Esophagus mucosa (tissue), 1 donor: ENCODE results near the gene AGTPBP1. TPM values are rescaled to one million over a fixed set of nuclear protein-coding genes. Genes with fewer than 3 reads are reported as not detected.
"Not testable (repeated sequence)": the region's sequence is repeated elsewhere in the genome, so short reads cannot be mapped to it uniquely, and the experiment has no call there.

ENCODE experiments used
- ATAC-seq: fragments of 200-7000 bp; cut with Tn5 transposase; one replicate; pipeline ENCODE4 v1.9.1; 2020
- total RNA-seq: library from RNA; stranded (reverse); gene quantifications from one replicate; pipeline ENCODE4 v1.2.4, GENCODE V29; 2023
- donor health status: DM: yes; HTN: yes; CAD: no.

The AGTPBP1 gene
- total RNA-seq, 1 donor from 2014 or later = 10.3 TPM

DNA sequence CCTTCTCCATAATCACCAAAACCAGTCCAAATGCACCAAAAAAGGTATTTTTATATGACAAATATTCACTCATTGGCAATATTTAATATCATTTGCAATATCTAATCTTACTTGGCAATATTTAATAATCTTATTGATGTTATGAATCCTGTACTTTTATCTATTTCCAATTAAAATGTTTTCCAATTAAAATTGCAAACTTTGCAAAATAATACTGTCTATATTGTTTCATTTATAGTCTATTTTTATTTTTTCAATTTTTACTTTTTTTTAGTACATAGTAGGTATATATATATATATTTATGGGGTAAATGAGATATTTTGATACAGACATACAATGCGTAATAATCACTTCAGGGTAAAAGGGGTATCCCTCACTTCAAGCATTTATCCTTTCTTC, 109.9 kb downstream of the AGTPBP1 start:
- ATAC-seq = no peak

DNA sequence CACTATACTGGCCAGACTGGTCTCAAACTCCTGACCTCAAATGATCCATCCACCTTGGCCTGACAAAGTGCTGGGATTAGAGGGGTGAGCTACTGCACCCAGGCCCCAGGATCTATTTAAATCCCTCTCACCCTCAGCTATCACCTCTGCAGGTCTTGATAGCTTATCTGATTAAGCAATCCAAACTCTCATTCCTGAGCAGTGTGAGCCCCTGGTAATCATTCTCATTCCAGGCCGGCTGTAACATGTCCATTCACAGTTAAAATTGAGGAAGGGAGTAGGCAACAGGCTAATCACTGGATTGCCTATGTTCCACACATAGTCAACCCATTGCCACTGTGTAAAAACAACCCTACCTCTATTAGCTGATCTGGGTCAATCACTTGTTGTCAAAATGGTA, 111.1 kb downstream of the AGTPBP1 start:
- ATAC-seq = no peak

DNA sequence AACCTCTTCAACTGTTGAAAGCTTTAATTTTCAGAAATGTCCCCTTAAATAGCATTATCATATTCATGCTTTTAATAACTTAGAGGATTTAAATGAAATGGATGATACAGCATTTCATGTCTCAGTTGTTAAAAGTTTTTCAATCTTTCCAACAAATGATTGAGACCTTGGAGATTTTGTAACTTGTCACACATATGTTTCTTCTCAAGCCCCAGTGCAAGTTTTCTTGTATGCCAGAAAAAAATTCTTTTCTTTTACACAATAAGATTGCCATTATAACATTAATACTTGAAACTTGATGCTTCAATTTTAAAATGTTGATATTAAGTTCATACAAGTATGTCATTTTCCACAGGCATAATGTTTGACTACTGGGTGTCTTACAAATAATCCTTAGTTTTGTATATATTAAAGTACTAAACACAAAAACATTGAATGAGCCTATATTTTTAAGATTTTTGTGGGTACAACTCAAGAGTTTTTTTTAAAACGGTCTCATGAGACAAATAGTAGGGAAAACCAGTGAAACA, 124.5 kb downstream of the AGTPBP1 start:
- ATAC-seq = no peak

DNA sequence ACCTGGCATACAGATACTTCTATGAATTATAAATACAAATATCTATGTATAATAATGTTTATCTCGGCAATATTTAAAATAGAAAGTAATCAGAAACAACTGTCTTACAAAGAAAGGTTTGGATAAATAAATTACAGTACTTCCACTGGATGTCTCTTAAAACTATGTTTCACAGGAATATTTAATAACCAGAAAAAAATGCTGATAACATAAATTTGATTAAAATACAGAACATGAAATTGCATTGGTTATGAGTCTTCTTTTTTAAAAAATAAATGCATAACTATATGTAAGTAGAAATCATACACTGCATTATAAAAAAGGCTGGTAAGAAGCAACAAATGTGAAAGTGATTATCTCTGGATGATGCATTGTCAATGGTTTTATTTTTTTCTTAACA, 126.0 kb downstream of the AGTPBP1 start:
- ATAC-seq = no peak

DNA sequence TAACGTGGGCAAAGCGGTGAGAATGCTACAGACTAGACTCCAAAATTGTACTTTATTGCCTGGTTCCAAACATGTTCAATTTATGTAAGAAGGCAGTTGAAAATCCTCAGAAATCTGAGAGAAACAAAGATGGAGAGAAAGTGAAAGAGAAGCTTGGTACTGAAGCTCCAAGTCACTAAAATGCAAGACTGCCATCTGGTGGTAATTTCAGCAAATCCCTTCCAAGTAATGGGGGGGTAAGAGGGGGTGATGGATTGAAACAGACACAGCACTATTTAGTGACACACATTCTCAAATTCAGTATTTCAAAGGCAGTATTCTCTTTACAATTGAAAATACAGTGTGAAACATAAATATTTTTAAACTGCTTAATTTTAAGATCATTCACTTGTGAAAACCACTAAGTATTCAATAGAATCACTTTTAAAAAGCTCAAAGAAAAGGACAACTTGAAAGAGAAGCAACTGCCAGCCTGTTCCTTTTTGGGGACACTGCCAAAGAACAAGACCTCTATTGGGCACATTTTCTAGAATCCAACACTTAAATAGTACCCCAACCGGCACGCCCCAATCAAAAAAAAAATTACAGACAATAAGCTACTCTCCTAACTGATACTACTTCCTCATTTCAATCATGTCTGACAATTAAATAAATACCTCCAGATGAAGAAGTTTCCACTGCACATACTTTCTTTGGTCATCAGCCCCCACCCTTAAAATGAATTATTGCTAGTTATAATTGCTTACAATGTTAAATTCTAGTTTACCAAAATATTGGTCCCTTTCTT, 131.5 kb downstream of the AGTPBP1 start:
- ATAC-seq = no peak

DNA sequence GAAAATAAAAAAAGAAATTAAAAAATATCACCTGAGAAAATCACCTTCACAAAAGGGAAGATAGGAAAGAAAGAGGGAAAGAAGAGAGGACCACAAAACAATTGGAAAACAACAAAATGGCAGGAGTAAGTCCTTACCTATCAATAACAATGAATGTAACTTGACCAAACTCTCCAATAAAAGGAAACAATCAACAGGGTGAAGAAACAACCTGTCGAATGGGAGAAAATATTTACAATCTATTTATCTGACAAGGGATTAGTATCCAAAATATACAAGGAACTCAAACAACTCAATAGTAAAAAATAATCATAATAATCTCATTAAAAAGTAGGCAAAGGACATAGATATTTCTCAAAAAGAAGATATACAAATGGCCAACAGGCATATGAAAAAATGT, 135.8 kb downstream of the AGTPBP1 start:
- ATAC-seq = no peak

DNA sequence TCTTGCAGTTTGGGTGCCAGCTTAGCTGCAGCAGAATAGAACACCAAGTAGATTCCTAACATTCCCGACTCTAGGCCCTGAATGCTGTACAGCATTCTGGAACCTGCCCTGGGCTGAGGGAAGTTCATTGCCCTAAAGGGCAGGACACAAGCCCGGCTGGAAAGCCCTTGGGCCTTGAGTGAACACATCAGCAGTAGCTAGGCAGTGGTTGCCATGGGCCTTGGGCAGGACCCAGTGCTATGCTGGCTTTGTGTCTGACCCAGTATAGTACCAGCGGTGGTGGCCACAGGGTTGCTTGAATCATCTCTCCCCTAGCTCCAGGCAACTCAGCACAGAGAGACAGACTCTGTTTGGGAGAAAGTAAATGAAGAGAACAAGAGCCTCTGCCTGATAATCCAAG, 137.8 kb downstream of the AGTPBP1 start:
- no peak for ATAC-seq

DNA sequence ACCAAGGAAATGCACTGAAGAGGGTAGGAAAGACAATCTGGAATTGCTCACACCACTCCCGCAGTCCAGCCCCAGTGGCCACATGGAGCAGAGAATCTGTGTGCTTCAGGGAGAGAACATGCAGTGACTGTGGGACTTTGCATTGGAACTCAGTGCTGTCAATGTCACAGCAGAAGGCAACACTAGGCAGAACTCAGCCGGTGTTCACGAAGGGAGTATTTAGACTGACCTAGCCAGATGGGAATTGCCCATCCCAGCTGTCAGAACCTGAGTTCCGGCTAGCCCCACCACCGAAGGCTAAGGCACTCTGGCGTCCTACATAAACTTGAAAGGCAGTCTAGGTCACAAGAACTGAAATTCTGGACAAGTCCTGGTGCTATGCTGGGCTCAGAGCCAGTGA, 139.0 kb downstream of the AGTPBP1 start:
- ATAC-seq = no peak

DNA sequence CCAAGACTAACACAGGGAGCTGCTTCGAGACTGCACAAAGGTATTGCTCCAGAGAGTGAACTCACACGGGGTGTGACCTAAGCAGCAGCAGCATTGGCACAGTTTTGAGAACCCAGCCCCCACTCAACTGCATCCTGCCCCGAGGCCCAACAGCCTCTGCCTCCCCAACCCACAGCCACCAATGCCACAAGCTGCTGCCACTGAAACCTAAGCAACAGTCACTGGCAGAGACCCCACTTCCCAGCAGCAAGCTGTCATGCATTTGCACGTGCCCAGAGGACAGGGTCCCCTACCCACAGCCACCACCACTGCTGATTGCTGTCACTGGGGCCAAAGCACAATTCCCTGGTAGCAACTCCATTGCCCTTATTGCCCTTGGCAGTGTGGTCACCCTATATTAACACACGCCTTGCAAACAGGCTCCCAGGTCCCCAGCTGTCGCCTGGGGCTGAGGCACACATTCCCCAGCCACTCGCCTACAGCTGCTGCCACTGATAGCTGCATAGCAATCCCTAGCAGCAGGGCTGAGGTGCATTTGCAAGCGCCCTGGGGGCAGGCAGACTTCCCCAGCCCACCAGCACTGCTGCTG, 141.0 kb downstream of the AGTPBP1 start:
- ATAC-seq = no peak

DNA sequence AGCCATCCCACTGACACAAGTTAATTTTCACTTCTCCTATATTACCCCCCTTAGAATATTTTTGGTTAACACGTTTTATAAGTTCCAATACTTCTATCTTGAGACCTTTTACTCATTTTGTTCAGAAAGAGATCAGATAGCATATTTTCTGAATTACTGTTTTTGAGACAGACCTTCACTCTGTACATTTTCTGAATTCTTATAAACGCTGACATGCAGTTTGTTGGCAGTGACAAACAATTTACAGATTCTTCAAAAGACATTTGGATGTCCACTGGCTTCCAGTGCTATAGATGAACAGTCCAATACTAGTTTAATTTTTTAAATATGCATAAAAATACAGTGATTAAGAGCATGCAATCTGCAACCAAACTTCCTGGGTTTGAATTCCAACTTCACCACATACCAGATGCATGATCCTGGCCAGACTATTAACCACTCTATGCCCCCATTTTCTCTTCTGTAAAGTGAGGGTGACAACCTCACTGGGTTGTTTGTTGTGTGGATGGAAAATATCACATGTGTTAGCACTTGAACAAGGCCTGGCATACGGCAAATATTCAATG, 142.1 kb downstream of the AGTPBP1 start:
- ATAC-seq = no peak

DNA sequence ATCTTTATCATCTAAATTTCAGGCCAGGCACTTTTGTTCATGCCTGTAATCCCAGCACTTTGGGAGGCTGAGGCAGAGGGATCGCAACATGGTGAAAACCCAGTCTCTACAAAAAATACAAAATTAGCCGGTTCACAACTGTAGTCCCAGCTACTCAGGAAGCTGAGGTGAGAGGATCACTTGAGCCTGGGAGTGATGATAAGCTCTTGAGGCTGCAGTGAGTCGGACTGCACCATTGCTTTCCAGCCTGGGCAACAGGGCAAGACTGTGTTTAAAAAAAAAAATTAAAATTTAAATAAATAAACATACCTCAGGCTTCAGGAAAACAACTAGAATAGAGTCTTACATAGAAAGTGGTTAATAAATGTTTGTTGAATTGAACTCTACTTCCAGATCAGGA, 147.4 kb downstream of the AGTPBP1 start:
- ATAC-seq = no peak

DNA sequence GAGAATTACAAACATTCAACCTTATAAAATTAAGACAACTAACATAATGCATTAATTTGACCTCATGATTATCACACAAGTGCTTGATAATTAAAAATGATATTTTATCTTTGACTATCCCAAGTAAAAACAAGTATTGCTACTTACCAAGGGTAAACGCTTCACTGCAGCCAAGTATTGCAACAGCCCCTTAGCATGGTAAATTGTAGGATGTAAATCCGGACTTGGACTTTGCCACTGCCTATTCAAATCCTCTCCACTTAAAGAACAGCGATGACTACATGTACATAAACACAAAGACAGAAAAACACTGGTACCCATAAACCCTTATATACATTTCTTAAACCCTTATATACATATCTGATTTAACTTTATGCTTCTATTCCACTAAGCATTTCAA, 155.1 kb downstream of the AGTPBP1 start:
- no peak for ATAC-seq

DNA sequence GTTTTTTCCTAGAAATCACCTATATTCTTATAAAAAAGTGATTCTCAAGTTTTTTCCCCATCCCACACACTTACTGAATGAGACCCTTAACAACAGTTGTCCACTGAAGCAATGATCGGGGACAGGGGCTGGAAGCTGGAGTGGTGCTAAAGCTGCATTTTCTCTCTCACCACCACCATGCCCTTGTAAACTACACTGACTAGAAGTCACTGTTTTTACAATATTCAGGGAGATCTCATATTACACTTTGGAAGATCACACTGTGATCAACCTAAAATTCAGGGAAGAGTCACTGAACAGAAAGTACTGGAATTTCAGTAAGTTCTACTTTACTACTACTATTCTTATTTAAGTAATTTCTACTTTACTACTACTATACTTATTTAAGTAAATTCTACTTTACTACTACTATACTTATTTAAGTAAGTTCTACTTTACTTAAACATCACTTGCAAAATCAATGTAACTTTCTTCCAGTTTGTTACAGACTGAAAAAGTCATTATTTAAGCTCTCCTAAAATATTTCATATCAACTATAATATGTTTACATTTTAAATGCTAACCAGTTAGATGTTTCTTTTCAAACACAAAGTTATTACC, 164.3 kb downstream of the AGTPBP1 start:
- no peak for ATAC-seq

DNA sequence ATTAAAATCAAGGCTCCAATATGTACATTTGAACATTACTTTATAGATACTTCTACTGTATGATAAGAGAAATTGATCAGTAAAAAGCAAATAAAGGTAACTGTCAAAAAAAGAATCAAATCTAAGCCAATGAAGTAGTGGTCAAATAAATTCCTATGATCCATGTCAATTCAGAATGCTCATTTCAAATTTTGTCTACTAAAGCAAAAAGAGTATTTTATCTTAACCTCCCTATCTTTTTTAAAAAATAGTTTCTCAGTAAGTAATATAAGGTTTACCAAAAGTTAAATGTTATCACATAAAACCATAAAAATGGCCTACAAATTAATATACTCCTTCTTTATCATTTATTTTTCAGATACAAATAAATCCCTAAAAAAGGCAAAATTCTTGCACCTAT, 165.9 kb downstream of the AGTPBP1 start:
- ATAC-seq = no peak

DNA sequence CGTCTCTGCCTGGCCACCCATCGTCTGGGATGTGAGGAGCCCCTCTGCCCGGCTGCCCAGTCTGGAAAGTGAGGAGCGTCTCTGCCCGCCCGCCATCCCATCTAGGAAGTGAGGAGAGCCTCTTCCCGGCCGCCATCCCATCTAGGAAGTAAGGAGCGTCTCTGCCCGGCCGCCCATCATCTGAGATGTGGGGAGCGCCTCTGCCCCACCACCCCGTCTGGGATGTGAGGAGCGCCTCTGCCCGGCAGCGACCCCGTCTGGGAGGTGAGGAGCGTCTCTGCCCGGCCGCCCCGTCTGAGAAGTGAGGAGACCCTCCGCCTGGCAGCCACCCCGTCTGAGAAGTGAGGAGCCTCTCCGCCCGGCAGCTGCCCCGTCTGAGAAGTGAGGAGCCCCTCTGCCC, 168.2 kb downstream of the AGTPBP1 start:
- not testable (repeated sequence) for ATAC-seq

DNA sequence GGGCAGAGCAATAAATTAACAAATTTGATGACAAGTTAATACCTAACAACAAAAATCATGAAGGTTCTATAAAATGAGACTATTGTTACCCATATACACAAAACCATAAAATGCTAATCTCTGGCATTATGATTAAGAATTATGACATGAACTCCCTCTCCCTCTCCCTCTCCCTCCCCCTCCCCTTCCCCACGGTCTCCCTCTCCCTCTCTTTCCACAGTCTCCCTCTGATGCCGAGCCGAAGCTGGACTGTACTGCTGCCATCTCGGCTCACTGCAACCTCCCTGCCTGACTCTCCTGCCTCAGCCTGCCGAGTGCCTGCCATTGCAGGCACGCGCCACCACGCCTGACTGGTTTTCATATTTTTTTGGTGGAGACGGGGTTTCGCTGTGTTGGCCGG, 168.8 kb downstream of the AGTPBP1 start:
- ATAC-seq = not testable (repeated sequence)

DNA sequence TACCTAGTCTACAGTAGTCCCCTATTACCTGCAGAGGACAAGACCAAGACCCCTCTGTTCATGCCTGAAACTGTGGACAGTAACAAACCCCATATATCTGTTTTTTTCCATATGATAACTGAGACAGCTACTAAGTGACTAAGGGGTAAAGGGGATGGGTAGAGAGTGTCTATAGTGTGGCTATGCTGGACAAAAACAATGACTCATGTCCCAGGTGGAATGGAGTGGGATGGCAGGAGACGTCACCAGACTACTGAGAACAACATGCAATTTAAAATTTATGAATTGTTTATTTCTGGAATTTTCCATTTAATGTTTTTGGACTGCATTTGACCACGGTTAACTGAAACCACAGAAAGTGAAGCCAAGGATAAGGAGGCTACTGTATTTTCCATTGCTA, 171.8 kb downstream of the AGTPBP1 start:
- no peak for ATAC-seq

DNA sequence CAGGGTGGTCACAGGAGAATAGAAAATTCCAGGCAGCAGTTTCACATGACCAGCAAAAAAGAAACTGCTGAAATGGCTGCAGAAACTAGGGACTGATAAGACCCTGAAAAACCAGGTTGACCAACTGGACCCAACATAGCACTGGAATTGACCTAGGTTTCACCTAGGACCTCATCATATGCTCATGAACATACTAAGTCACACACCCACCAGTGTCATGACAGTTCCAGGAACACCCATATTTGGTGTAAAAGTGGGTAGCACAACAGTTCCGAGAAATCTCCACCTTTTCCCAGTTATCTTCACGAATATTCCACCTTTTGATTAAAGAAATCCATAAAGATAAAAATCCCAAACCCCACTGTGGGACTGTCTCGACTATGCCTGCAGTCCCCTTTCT, 182.2 kb downstream of the AGTPBP1 start:
- ATAC-seq = no peak

DNA sequence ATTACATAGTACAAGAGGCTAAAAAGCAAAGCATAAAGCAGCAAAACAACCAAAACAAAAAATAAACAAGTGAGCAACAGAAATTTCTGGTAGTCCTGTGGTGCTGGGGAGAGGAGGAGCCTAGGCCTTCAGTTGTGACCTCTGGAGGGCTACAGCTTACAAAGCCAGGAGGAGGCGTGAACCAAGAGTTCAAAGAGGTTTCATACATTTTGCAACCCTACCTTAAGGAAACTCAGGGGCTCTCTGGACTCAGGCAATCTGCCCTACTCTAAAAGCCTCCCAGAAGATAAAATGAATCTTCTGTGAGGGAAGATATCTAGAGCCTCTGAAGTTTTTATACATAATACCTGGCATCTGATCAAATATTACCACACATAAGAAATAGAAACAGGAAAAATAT, 187.4 kb downstream of the AGTPBP1 start:
- no peak for ATAC-seq

DNA sequence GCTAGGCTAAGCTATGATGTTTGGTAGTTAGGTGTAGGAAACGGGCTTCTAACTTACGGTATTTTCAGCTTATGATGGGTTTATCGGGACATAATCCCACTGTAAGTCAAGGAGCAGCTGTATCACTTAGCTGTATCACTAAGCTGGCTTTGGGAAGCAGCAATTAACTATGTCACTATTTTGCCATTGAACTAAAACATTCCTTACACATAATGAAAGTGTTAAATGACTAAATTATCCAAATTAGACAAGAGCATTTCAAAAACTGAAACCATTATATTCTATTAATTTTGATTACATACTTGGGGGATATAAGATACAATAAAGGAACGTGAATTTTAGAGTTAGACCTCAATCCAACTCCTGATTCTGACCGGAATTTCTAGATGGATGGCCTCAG, 188.3 kb downstream of the AGTPBP1 start:
- no peak for ATAC-seq

DNA sequence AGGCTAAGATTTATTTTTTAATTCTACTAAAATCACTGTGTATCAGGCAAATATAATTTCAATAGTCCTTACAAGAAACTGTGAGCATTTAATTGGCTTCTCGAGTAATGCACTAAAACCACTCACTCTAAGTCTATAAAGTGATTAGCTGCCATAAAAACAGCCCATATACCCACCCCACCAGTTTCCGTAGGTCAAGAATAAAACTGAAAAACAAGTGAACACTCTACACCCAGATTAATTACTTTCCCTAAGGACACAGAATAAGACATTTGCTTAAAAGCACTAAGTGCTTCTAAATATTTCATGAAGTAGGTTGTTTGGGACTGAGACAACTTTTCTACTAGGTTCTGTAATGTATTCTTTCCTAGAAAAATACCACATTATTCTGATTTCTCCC, 194.2 kb downstream of the AGTPBP1 start:
- no peak for ATAC-seq

DNA sequence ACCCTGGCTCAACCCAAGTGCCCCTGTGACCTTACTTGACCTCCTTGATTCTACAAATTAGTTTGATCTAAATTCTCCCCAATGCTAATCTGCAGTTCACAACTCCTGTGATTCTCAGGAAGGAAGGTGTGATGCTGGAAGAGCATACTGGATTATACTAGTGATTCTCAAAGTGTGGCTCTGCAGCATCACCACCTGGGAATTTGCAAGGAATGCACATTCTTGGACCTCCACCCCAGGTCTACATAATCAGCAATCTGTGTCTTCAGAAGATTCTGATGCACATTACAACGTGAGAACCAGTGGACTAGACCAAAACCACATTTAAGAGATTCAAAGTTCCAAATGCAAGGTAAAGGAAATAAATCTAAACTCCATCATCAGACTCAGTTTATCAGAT, 198.6 kb downstream of the AGTPBP1 start:
- ATAC-seq = no peak

DNA sequence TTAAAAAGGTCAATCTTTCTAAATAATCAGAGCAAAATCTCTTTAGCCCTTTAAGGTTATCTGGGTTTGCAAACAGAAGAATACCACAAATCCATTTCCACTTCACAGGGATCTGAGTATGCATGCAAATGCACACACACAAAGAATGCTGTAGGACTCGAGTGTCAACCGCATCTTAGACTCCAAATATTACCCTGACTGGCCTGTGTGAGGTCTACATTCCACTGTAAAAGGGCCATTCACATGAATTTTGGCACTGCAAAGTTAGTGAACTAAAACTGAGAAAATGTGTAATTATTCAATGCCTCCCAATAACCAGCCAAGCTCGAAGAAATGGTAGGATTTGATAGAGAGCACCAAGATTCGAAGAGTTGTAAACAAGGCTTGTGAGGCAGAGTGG, 199.9 kb downstream of the AGTPBP1 start:
- no peak for ATAC-seq

DNA sequence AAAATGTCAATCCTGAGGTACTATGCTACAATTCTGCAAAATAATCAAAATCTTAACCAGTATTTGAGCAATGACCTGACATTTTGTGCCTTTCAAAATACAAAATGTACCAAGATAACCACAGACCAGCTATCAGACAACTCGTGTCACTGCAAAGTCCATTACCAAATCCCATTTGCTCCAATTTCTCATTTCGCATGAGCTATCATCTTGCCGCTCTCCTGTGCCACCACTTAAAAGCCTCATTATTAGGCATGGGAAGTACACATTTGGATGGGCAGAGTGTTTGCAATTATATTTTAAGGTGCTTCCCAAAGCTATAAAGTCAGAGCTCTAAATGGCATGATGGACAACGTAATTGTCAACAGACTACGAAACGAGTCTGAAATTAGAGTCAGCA, 205.2 kb downstream of the AGTPBP1 start:
- ATAC-seq = no peak
